ENCODE data around the gene RXYLT1.

RXYLT1 gene

DNA sequence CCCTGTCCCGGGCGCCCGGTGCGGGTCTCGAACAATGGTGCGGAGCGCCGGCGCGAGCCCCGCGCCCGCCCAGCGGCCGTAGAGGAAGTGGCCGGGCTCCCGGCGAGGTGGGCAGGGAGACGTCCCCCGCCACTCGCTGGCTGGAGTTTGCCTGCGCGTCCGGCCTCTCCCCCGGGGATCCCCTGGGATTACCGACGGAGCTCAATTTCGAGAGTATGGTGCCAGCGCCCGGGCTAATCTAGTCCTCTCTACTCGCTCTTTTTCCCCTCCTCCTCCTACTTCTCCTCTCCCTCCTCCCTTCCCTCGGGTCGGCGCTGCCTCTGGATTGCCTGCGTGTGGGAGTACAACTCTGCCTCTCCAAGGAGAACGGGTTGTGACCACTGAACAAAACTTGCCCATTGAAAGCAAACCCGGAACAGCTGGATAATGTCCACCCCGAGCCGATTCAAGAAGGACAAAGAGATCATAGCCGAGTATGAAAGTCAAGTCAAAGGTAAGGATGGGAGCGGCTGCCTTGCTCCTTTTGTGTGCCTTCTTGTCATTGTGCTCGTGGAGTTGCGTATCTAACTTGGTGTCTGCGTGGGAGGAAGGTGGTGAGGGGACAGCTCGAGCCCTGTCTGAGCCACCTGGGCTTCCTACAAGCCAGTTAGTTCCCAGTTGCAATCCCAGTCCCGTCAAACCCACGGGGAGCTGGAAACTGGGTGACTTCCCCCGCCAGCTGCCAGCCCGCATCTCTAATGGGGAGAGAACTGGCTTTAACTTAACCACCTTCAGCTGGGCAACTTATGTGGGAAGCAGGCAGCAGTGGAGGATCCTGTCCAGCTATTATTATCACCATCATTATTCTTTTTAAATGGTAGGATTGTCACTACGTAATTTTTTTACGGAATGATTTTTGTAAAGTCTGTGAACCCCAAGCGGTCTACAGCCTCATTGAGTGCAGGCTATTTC lies 65.0 kb downstream of the RXYLT1 start, which contains the start of gene SRGAP1:
Gene SRGAP1, plus strand, starts transcription at position 310 of the 951 bp plus-strand sequence. Its CDS starts 117 bp downstream, at position 427.
- peak; percentile 78 for DNase-seq

GRCh38 chr12:63845726-63846125 lies 66.0 kb downstream of the RXYLT1 start:
- peak; percentile 45 for DNase-seq

DNA sequence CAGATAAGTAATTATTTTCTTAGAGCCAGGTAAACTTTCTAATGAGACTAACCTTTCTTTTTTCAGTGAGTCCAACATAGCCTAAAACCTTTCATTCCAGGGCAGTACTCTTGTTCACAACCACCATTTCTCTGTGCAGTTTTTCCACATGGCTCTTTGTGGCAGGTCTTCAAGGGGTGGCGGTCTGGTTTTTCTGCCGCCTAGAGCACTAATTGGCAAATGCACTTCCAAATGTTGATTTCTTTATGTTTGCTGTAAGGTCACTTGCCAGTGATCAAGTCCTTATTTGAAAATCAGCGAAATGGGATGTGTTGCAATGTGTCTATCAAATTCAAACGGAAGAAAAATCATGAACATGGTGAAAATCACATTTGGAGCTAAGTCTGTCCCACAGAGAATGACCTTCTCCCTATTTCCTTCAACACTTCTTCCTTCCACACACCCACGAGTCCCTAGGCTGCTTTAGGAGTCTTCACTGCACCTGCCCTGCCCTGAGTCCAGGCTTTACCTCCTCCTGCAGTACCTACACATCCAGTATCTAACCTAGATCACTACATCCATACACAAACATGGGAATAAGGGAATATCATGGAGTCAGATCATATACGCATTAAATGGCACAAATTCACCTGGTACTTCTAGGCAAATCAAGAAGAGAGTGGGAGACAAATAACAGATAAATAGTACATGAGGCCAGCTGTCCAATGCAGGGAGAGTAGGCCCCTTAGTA lies 66.7 kb downstream of the RXYLT1 start:
- peak; percentile 32 for DNase-seq

- DNase-seq = no peak
Observed at GRCh38 chr12:63848450-63848849, 68.7 kb downstream of the RXYLT1 start.

- DNase-seq = no peak
Observed at GRCh38 chr12:63849106-63849620, 69.5 kb downstream of the RXYLT1 start.

DNA sequence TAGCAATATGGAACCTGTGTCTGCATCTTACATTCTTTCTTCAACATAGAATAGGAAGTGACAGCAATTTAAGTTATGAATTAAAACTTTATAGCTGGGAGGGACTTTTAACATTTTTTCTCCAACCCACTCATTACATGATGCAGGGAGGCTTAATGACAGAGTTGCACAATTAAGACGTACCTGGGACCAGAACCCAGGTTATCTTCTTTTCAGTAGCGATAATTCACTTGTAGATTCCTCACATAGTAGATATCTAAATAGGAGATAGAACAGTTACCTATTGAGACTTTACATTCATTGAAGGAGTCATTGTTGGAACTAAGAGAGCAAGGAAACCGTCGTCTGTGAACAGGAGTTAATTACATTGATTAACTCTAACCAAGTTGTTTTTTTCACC lies 69.9 kb downstream of the RXYLT1 start:
- DNase-seq = no peak

GRCh38 chr12:63853978-63854377 lies 74.3 kb downstream of the RXYLT1 start:
- no peak for DNase-seq

DNA sequence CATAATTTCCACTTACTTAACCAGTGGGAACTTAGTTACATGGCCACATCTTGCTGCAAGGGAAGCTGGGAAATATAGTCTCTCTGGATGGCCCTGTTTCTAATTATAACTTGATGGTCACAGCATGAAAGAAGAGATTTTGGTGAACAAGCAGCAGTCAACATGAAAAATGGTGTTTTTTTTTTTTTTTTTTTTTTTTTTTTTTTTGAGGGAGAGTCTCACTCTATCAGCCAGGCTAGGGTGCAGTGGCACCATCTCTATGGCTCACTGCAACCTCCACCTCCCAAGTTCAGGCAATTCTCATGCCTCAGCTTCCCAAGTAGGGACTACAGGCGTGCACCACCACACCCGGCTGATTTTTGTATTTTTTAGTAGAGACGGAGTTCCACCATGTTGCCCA lies 75.6 kb downstream of the RXYLT1 start:
- DNase-seq = no peak

DNA sequence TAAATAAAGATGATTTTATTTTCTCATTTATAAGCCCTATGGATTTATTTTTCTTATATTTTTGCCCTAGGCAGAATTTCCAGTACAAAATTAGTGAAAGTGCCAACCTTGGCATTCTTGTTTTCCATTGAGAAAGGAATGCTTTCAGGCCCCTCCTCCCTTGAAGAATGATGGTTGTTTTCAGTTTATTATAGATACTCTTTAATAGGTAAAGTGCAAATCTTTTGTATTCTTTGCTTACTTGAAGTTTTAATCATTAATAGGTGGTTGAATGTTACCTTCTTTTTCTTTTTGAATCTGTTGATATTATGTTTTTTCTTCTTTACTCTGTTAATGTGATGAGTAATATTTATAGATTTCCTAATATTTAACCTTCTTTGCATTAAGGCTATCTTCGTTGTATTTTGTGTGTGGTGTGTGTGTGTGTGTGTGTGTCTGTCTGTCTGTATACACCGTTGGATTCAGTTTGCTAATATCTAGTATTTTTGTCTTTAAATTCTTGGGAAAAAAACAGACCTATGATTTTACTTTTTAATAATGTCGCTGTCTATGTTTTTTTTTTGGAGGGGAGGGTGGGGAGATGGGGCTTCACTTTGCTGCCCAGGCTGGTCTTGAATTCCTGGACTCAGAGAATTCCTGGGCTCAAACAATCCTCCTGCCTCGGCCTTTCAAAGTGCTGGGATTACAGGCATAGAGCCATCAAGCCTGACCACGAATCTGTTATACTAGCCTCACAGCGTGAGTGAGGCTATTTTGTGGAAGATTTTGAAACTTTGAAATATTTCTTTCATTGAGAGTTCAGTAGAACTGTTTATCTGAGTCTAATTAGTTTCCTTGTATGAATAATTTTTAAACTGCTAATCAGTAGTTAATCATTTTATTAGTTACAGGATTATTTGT lies 78.3 kb downstream of the RXYLT1 start:
- peak; percentile 70 for DNase-seq

All from fibroblast of skin of right biceps (primary cell).